Transverse colon (tissue), 4 donors: ENCODE measurements around the gene NEK6. TPM values are rescaled to one million over a fixed set of nuclear protein-coding genes. Genes with fewer than 3 reads are reported as not detected.

Source experiments
- DNase-seq: peaks from one replicate; pipeline ENCODE4 v3.0.0-alpha.2; 2019
- H3K27ac ChIP-seq, 4 donors: fragments of 200-600 bp; sonication (generic); 2 replicates each; pipeline ENCODE4 v1.5.1; 2016 to 2018; ENCODE audit warnings: inconsistent platforms in 4 of 4
- H3K27me3 ChIP-seq: fragments of 200-600 bp; sonication (generic); 2 replicates; pipeline ENCODE4 v1.5.1; 2017; ENCODE audit warnings: inconsistent platforms
- H3K36me3 ChIP-seq, 4 donors: fragments of 200-600 bp; sonication (generic); 2 replicates each; pipeline ENCODE4 v1.5.1; 2017 to 2019; ENCODE audit warnings: inconsistent platforms in 4 of 4
- H3K4me1 ChIP-seq, 4 donors: fragments of 200-600 bp; sonication (generic); 2 replicates each; pipeline ENCODE4 v1.5.1; 2017 to 2020; ENCODE audit warnings: inconsistent platforms in 4 of 4
- H3K4me3 ChIP-seq, 4 donors: fragments of 200-600 bp; sonication (generic); 1 replicate in 1 of 4; 2 replicates in 3 of 4; pipeline versions ENCODE4 v1.5.1 to v1.6.1; 2017 to 2019; ENCODE audit warnings: inconsistent platforms in 4 of 4
- H3K9me3 ChIP-seq, 2 donors: fragments of 200-600 bp; sonication (generic); 2 replicates each; pipeline ENCODE4 v1.5.1; 2017 to 2019; ENCODE audit warnings: inconsistent platforms in 2 of 2
- CTCF ChIP-seq, 5 experiments: fragments of 200-600 bp in 3 of 5; fragments of 450-650 bp in 2 of 5; sonication (generic) in 3 of 5; IDR thresholded peaks; 1 replicate in 2 of 5; 2 replicates in 3 of 5; pipeline ENCODE4 v1.5.1; 2016 to 2017; ENCODE audit warnings: antibody characterized with exemption in 5 of 5, inconsistent platforms in 3 of 5, mild to moderate bottlenecking in 2 of 5, moderate library complexity in 1 of 5
- EP300 ChIP-seq: sonication (generic); formaldehyde crosslinking; IDR thresholded peaks from one replicate; pipeline ENCODE4 v1.6.1; 2017; ENCODE audit warnings: antibody characterized with exemption, low read depth
- POLR2A ChIP-seq: fragments of 450-650 bp; IDR thresholded peaks from one replicate; pipeline ENCODE4 v1.6.1; 2016; ENCODE audit warnings: antibody characterized with exemption, mild to moderate bottlenecking, moderate library complexity
- POLR2AphosphoS5 ChIP-seq, 3 donors: sonication (generic); formaldehyde crosslinking; IDR thresholded peaks; one replicate each; pipeline ENCODE4 v1.6.1; 2016; ENCODE audit warnings: antibody characterized with exemption in 3 of 3
- WGBS, 2 donors: methylation state at CpG; one replicate each; pipeline ENCODE4 v1.1.5; 2018; ENCODE audit warnings: low coverage in 1 of 2; 5-methylcytosine and 5-hydroxymethylcytosine counted together
- in situ Hi-C, 4 donors: fragments of 200-750 bp; cut with MboI; loops; one replicate each; pipeline versions ENCODE4 v1.15.0 to v1.15.1; 2017; ENCODE audit warnings: low sequenced_read_pairs in 3 of 4, low pct_ligation_motif_present in 1 of 4, low pct_unique_long_range_greater_than_20kb in 1 of 4
- intact Hi-C: fragments of 100-400 bp; cut with DNase I; formaldehyde crosslinking; loops from one replicate; pipeline ENCODE4 v1.15.1; 2023; ENCODE audit warnings: low total_unique reads
- total RNA-seq, 4 donors: library from RNA; depleted of rRNA; stranded (reverse); fragments of >200 nt; gene quantifications; one replicate each; pipeline ENCODE4 v1.1.0, GENCODE V29; 2016

NEK6 gene
- total RNA-seq, 4 donors from 2014 or later, result 12.3 to 31.1 (median 21.6) TPM

- Histone ChIP-seq H3K9me3 (no peaks in the 10 kb centered on the region), H3K4me3 (no peak overlapping the region), H3K27me3 (no peaks in the 10 kb centered on the region), H3K4me1 (peaks cover 0 to 17% (median 5%) of the 10 kb centered on the region in 4 donors), H3K36me3 (no peaks in the 10 kb centered on the region), H3K27ac (no peak overlapping the region)
- no peak for DNase-seq
- in situ Hi-C loops (no loop called here), intact Hi-C loops (no loop called here)
- 94 to 100% methylated on average over 2 to 4 of the region's 4 CpGs for WGBS, 2 donors
- no peak for TF ChIP-seq POLR2A
- TF ChIP-seq POLR2AphosphoS5 (IDR thresholded peaks at IDR 0.05), result no peak
- TF ChIP-seq EP300, result no peak
- no peak for TF ChIP-seq CTCF (IDR thresholded peaks at IDR 0.05)
Measured at GRCh38 chr9:124302921-124303320, 45.2 kb downstream of the NEK6 start.

GRCh38 chr9:124303762-124304161, 46.0 kb downstream of the NEK6 start:
- Histone ChIP-seq H3K36me3 (no peaks in the 10 kb centered on the region), H3K4me1 (peaks cover 0 to 9% (median 2%) of the 10 kb centered on the region in 4 donors), H3K9me3 (no peaks in the 10 kb centered on the region), H3K27me3 (no peaks in the 10 kb centered on the region), H3K27ac (no peak overlapping the region), H3K4me3 (no peak overlapping the region)
- in situ Hi-C loops, result no loop called here
- 86% methylated on average over 14 of the region's 14 CpGs; no CpG with 5 or more reads in 1 of the 2 donors for WGBS, 2 donors
- TF ChIP-seq POLR2AphosphoS5 (IDR thresholded peaks at IDR 0.05) (no peak), POLR2A (no peak), CTCF (IDR thresholded peaks at IDR 0.05) (no peak), EP300 (no peak)
- intact Hi-C loops, result no loop called here
- no peak for DNase-seq

- WGBS, 2 donors, result 80 to 92% methylated on average over 1 to 8 of the region's 8 CpGs
- H3K4me1 ChIP-seq, result peaks cover 0 to 4% (median 0%) of the 10 kb centered on the region in 4 donors
- no peak overlapping the region for H3K4me3 ChIP-seq
- no peak for DNase-seq
- H3K36me3 ChIP-seq, result no peaks in the 10 kb centered on the region
- in situ Hi-C loops (no loop called here), intact Hi-C loops (no loop called here)
- no peak for TF ChIP-seq POLR2AphosphoS5 (IDR thresholded peaks at IDR 0.05)
- no peak for TF ChIP-seq EP300
- no peak for TF ChIP-seq CTCF (IDR thresholded peaks at IDR 0.05)
- no peak for TF ChIP-seq POLR2A
- no peak overlapping the region for H3K27ac ChIP-seq
- H3K9me3 ChIP-seq, result no peaks in the 10 kb centered on the region
- H3K27me3 ChIP-seq, result no peaks in the 10 kb centered on the region
Measured at GRCh38 chr9:124304285-124304684, 46.5 kb downstream of the NEK6 start.

- no peak for TF ChIP-seq POLR2A
- TF ChIP-seq EP300, result no peak
- no peak for TF ChIP-seq CTCF (IDR thresholded peaks at IDR 0.05)
- no peak for TF ChIP-seq POLR2AphosphoS5 (IDR thresholded peaks at IDR 0.05)
- intact Hi-C loops, result no loop called here
- no peak overlapping the region for H3K4me3 ChIP-seq
- H3K4me1 ChIP-seq, result no peaks in the 10 kb centered on the region
- in situ Hi-C loops, result no loop called here
- DNase-seq, result no peak
- no peaks in the 10 kb centered on the region for H3K36me3 ChIP-seq
- H3K9me3 ChIP-seq, result no peaks in the 10 kb centered on the region
- WGBS, 2 donors, result 80% methylated on average over 3 to 13 of the region's 13 CpGs
- no peak overlapping the region for H3K27ac ChIP-seq
- H3K27me3 ChIP-seq, result no peaks in the 10 kb centered on the region
Measured at GRCh38 chr9:124306098-124306735, 48.5 kb downstream of the NEK6 start.
